CMK (cell line): ENCODE results near the gene IQGAP2.
"Not testable (repeated sequence)": the region's sequence is repeated elsewhere in the genome, so short reads cannot be mapped to it uniquely, and the experiment has no call there.

Source experiments
- DNase-seq: peaks from one replicate; pipeline ENCODE4 v3.0.0-alpha.2; 2010; ENCODE audit warnings: low read depth

IQGAP2 gene, protein sequence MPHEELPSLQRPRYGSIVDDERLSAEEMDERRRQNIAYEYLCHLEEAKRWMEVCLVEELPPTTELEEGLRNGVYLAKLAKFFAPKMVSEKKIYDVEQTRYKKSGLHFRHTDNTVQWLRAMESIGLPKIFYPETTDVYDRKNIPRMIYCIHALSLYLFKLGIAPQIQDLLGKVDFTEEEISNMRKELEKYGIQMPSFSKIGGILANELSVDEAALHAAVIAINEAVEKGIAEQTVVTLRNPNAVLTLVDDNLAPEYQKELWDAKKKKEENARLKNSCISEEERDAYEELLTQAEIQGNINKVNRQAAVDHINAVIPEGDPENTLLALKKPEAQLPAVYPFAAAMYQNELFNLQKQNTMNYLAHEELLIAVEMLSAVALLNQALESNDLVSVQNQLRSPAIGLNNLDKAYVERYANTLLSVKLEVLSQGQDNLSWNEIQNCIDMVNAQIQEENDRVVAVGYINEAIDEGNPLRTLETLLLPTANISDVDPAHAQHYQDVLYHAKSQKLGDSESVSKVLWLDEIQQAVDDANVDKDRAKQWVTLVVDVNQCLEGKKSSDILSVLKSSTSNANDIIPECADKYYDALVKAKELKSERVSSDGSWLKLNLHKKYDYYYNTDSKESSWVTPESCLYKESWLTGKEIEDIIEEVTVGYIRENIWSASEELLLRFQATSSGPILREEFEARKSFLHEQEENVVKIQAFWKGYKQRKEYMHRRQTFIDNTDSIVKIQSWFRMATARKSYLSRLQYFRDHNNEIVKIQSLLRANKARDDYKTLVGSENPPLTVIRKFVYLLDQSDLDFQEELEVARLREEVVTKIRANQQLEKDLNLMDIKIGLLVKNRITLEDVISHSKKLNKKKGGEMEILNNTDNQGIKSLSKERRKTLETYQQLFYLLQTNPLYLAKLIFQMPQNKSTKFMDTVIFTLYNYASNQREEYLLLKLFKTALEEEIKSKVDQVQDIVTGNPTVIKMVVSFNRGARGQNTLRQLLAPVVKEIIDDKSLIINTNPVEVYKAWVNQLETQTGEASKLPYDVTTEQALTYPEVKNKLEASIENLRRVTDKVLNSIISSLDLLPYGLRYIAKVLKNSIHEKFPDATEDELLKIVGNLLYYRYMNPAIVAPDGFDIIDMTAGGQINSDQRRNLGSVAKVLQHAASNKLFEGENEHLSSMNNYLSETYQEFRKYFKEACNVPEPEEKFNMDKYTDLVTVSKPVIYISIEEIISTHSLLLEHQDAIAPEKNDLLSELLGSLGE (N-terminal part only)

DNA sequence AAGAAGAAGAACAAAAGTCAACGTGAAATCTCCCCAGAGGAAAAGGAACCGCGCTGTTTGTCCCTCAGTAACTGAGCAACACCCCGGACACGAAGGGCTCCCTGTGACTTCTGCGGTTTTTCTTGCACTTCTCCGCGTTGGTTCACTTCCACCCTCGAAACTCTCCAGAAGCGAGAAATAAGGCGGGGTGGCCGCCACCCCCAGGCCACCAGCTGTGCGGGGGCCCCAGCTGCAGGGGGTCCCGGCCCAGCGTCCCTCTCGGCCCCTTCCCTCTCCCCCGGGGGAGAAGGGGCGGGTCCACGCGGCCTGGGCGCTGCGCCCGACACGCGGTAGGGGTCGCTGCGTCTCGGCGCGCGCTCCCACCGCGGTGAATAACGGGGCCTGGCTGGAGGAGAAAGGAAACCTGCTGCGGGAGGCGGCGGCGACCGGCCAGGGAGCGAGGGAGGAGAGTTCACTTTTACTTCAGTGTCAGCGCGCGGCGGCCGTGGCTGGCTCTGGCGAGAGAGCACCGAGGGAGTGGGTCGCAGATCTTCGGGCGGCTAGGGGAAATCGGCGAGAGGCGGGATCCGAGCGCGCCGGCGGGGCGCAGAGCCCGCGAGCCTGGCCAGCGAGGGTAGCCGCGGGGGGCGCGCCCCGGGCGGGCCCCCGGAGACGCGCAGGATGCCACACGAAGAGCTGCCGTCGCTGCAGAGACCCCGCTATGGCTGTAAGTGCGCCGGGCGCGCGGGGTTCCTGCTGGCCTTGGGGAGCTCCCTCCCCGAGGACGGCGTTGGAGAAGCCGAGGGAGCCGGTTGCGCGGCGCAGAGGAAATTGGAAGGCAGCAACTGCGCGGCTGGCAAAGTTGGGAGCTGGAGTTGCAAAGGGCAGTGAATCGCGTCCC is at the start of gene IQGAP2:
IQGAP2 (plus strand) TSS at position 400 of the 880 bp plus-strand sequence; CDS start at position 661, 261 bp downstream.
- DNase-seq: no peak

DNA sequence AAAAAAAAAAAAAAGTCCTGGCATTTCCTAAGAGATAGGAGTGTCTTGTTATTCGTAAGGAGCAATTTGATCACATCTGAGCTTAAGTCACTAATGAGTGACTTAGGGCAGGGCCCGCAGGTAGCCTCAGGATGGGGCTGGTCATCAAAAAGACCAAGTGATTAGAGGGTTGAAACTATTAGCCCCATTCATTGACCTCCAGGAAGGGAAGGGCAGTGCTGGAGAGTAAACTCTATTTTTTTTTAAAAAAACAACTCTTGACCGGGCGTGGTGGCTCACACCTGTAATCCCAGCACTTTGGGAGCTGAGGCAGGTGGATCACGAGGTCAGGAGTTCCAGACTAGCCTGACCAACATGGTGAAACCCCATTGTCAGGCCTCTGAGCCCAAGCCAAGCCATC is 46.2 kb upstream of the IQGAP2 start:
- DNase-seq: no peak

DNA sequence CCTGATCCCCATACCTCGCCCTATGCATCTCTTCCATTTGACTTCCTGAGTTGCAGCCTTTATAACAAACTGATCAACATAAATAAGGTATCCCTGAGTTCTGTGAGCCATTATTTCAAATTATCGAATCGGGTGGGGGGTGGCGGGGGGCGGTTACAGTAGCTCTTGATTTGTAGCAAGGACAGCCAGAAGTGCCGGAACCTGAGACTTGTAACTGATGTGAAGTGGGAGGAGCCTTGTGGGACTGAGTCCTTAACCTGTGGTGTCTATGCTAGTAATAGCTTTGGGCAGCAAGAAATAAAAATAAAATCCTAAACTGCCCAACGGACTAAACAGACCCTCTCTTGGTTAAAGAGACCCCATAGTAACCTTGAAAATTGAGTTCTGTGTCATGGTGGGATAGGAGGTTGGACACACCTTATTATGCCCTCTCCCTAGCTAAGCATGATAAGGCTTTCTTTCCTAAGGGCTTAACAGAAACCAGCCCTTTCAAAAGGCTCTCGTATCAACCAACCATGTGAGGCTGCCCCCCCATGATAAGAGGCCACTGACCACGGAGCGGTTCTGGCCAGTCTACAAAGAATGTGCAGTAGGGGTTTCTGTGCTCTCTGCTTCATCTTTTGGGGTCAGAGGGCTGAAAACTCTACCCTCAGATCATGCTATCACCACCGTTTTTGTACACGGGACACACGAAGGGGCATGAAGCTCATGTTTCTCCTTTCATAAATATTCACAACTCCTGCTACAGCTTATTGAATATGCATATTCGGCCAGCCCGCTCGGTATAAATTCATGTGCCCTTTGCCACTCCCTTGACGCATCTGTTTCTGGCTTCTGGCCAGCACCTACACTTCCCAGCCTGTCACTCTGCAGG is 39.5 kb upstream of the IQGAP2 start:
- DNase-seq: peak; percentile 77

DNA sequence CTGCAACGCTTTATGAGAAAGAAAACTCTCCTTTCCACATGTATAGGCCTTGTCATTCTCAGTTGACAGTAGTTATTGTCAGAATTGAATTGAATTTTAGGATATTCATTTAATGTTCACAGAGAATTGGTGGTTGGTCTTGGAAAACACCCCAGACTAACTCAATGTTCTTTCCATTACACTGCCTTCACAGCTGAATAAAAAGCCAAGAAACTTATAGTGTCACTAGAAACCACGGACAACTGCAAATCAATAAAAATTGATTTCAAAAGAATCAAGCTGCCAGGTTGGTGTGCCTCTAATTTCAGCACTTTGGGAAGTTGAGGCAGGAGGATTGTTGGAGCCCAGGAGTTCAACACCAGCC is 38.9 kb upstream of the IQGAP2 start:
- no peak for DNase-seq

DNA sequence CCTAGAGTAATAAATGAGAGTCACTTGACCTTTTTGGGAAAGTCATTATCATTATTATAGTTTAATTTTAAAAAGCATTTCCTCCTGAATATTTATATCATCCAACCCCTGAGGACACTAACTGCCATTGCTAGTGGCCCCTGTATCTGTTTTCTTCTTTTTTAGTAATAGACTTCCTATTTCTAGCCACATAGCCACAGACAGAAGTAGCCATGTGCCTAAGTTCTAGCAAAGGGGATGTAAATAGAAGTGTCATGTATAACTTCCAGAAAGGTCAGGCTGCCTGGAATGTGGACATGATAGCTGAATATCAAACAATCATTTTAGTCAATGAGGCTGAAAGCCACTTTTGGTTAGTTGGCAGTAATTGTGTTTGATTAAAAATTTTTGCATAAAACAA is 37.5 kb upstream of the IQGAP2 start:
- DNase-seq: no peak

DNA sequence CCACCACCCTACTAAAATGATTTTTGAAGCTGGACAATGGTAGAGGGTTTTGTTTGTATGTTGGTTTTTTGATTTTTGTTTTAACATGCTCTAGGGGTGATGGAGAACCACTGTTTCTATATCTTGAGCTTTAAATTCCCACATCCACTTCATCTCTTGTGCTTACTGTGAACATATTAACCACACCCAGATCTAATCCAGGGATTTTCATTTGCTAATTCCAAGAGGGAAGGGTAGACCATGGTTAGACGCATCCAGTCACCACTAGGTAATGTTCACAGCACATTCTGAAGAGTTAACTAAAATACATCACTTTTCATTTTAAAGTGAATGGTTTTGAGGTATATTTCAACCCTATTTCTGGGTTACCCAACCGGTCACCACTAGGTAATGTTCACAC is 36.5 kb upstream of the IQGAP2 start:
- DNase-seq: no peak

DNA sequence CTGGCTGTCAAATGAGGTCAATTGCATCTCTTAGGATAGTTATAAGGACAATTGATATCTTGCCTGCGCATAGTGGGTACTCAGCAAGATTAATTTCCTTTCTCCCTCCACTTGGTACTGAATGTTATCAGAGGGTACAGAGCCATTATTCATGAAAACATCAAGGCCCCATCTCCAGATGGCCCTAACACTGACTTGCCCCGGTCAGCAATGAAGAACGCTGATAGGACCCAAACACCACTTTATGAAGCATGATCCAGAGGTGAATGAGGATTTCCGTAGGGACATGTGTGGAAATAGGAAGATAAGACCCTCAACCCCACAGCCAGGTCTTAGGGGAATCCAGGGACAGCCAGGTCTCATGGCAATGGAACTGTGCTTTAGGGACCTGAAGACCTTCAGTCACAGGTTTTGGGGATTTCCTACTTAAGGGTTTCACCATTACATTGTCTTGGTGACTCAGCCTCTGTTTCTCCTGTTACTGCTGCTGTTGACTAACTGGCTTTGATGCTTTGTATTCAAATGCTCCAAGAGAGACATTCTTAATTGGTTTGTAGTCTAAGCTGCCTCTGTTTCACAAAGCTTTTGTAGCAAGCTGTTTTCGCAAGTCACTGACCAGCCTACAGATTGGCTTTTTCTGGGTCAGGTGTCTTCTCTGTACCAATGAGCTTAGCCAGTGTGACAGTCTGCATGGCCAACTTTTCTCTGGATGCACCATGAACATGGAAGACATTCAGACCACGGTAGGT is 35.3 kb upstream of the IQGAP2 start:
- DNase-seq: no peak

DNA sequence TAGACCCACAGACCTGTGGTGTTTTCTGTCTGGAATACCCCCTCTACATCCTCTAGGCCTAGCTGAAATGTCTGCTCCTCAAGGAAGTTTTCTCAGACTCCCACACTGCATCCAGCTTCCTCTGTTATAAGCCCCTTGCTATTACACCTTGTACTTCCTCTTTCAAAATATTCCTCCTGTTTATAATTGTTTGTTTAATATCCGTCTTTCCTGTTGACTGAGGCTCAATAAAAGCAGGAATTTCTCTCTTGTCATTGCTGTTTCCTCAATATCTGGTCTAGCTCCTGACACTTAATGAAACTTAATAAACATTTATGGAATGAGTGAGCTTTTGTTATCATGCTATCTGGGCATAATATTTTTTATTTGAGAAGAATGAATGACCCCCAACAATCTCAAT is 34.1 kb upstream of the IQGAP2 start:
- DNase-seq: no peak

DNA sequence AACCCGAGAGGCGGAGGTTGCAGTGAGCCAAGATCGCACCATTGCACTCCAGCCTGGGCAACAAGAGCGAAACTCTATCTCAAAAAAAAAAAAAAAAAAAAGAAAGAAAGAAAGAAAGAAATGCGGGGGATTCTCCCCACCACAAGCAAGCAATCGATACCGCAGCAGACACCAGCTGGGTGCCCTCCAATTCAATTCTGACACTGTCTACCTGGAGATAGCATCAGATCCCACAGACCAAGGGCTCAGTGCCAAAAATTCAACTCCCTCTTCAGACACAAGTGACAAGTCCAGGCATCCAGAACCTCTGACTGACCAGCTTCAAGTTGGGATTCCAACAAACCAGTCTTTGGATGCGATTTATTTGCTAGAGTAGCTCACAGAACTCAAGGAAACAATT is 33.4 kb upstream of the IQGAP2 start:
- DNase-seq: not testable (repeated sequence)

DNA sequence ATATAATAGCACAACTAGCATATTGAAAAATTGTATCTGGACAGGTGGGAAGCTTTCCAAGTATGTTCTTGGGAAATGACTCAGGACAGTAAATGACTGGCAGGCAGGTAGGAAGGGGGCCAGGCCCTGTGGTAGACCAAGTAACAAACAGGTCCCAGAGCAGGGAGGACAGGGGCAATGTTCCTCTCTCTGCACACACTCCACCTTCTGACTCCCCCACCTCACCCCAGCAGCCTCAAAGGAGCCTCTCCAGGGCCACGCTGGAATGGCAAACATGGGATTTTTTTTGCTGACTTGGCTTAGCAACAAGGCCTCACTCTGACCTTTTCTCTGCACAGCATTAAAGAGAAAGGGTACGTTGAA is 31.1 kb upstream of the IQGAP2 start:
- DNase-seq: no peak

DNA sequence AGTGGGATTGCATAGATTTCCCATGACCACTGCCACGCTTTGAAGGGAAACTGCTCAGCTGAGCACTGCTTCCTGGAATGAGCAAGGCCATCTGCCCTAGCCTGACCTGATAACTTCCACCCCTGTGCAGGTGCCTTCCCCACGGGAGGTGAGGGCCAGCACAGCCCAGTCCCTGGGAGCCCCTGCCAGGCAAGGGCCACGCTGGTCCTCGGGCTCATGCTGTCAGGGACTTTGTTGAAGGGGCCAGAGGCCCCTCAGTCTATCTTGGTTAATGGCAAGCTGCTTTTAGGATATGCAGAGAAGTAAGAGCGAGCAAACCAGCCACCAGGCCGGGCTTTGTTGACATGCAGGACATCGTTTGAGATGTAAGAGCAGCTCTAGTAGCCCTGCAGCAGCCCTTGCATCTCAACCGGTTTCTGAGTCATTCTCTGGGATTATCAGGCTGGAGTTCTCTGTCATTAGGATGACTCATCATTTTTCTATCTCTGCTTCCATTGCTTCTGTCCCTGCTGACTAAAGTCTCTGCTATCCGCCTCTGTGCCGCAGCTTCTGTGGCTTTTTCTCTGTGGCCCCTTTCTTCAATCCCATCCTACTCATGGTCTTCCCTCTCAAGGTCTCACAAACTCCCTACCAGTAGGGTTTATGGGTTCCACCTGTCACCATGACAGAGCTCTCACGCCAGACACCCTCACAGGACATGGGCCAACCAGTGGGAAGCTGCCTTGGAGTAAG is 30.6 kb upstream of the IQGAP2 start:
- peak; percentile 26 for DNase-seq

DNA sequence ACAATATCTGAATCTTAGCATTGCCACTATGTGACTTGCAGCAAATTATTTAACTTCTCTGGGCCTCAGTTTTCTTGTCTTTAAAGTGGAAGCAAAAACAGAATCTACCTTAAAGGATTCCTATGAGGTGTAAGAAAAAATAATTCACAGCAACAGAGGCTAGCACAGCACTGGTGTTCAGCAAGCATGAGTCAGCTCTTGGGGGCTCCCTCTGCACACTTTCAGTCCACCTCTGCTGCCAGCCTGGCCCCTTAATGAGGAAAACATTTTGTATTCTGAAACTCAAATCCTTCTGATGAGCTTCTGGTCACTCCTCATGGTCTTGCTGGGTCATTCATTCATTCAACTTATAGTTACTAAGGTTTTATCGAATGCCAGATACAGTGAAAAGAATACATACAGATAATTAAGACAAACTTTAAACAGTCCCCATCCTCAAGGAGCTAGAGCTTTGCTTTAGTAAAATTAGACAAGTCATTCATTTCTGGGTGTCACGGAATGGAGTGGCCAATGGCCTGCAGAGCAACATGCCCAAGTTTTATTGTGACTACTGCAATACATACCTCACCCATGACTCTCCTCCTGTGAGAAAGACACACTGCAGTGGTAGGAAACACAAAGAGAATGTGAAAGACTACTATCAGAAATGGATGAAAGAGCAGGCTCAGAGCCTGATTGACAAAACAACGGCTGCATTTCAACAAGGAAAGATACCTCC is 26.8 kb upstream of the IQGAP2 start:
- no peak for DNase-seq

DNA sequence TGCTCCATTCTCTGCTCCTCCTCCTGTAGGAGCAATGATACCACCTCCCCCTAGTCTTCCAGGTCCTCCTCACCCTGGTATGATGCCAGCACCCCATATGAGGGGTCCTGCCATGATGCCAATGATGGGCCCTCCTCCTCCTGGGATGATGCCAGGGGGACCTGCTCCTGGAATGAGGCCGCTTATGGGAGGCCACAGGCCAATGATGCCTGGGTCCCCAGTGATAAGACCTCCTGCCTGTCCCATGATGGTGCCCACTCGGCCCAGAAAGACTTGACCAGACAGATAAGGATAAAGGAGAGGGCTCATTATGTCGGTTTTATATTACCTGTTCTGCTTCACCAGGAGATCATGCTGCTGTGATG is 26.2 kb upstream of the IQGAP2 start:
- no peak for DNase-seq

DNA sequence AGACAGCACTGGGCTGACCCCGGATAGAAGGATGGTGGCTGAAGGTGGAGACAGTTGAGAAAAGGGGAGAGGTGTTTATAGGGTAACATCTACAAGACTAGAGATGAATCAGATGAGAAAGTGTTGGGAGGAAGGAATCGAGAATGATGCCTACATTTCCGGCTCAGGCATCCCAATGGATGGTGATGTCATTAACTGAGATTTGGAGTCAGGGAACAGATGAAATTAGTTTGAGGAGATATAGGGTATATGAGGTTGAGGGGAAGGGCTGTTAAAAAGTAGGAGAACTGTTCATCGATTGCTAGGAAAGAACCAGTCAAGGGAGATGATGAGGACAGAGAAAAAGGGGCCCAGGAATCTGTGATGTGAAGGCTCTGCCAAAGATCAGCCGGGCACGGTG is 24.7 kb upstream of the IQGAP2 start:
- no peak for DNase-seq

DNA sequence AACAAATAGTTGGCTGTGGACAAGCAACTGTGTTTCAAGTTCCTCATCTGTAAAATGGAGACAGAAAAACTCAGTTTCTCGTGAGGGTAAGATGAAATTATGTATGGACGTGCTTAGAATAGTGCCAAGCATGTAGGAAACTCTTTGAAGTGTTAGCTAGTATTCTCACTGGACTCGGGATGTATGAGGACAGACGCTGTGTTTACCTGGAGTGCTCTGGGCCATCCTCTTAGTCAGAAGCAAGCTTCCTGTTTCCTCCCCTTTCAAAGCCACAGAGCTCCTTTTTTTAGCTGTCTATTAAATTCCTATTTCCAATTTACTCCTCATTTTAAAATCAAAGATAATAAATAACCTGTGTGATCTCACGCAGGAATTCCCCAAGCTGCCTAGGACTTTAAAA is 23.8 kb upstream of the IQGAP2 start:
- DNase-seq: no peak

DNA sequence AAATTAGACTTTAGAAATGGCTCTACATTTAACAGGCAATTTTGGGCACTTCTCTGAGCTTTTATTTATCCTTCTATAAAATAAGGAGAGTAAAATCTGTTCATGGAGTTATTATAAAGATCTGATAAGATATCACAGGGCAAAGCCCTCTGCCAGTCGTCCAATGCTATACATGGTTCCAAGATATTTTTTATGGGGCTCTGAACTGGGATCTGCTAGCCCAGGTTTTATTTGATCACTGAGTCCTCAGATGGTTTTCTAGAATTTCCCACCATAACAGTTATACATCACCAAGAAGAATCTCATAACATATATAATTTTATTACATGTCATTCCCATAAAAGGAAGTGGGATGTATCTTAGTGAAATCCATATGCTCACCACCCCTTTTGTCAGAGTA is 23.2 kb upstream of the IQGAP2 start:
- no peak for DNase-seq

DNA sequence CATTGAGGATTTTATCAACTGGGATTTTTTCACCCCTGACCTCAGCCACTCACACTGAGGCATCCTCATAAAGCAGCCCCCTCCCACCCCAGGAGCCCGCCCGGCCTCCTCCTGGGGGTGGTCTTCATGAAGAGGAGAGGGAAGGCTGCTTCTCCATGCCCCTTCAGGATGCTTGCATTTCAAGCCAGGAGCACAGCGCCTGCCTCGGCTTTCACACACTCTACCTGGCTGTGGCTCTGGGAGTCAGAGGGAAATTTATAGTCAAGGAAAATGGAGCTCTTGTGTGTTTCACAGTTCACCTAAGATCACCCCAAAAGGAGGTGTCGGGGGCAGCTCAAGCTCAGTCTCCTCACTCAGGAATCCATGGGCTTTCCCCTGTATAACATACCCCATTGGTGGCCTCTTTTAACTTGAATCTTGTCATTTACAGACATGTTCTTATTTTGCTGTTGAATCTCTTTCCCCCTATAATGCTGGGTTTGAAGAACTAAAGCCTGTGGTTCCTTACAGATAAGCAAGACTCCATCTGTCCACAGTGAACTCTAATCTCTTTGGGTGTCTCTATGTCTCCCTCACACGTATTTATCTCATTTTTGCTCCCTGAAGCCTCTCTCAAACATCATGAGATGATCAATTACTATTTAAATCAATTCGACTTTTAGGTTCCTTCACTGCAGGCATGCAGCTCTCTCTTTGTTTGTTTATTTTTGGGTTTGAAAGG is 22.6 kb upstream of the IQGAP2 start:
- no peak for DNase-seq
